NCI-H748 treated with DMSO at 0.1 percent for 48 hours (cell line): ENCODE results near the gene IQCE.

Source experiments
- DNase-seq: peaks from one replicate; lab custom pipeline; 2025; lab: John Stamatoyannopoulos, UW

The IQCE gene

DNA sequence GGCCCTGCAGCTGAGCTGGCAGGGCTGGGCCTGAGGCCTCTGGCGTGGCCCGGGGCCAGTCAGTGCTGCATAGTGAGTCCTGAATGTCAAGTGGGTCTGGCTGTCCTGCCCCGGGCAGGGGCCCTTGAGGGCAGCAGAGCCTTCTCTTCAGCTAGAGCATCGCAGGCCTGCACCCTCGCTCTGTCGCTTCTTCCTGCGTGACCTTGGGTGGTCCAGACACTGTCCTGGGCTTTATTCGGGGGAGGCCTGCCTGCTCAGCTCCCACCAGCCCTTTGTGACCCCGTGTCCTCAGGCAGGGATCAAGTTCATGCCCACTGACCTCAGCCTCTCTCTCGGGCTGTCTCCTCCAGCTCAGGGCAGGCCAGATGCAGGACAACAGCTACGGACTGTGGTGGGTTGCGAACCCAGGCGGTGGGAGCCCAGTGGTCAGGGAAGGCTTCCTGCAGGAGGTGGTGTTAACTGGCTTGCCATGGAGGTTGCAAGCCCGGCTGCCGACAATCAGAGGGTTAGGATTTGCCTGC is 76.4 kb downstream of the IQCE start:
- no peak for DNase-seq

DNA sequence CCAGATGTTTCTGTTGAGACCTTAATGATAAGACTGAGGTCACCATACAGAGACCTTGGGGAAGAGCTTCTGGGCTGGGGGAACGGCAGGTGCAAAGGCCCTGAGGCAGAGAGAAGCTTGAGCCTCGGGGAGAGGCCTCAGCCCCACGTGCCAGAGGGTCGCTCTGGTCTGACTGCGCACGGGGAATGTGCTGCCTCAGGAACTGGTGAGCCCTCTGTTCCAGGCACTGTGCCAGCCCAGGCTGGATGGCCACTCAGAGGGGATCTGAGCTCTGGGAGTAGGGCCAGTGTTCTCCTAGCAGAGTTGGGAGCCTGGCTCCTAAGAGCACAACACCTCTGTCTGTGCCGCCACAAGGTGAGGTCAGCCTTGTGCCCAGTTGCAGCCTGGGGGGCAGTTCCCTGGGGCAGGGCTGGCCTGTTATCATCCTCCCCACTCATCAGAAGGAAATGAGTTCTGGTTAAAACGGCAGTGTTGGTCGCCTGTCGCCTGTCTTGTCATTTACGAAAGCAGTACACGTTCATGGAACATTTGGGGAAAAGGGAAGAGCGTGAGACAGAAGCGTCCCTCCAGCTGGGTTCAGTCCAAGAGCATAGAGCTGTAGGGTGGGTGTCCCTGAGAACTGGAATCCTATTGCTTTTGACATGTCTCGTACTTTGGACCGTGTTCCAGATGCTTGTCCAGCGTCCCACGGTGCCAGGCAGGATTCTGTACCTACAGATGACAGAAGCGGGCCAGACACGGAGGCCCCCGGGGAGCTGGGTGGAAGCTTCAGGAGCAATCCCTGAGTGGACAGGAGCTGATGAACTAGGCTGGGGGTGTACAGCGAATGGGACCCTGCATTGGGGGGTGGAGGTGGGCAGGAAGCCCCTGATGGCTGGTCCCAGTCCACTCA is 77.3 kb downstream of the IQCE start:
- no peak for DNase-seq

DNA sequence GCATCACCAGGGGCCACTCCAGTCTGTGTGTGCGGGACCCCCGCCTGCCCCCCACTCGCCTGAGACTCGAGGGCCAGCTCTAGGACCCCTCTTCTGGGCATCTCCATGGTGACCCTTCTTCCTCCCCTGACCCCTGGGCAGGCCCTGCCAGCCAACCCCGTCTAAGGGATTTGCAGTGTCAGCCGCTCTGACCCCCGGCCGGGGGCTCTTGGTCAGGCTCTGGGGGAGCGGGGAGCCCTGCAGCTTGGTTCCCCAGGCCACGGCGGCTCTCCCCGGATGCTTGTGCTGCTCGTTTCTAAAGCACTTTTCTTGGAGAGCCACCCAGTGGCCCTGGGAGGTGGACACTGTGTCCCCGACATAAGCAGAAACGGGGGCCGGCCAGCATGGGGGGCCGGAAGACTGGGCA is 78.3 kb downstream of the IQCE start:
- DNase-seq: no peak

DNA sequence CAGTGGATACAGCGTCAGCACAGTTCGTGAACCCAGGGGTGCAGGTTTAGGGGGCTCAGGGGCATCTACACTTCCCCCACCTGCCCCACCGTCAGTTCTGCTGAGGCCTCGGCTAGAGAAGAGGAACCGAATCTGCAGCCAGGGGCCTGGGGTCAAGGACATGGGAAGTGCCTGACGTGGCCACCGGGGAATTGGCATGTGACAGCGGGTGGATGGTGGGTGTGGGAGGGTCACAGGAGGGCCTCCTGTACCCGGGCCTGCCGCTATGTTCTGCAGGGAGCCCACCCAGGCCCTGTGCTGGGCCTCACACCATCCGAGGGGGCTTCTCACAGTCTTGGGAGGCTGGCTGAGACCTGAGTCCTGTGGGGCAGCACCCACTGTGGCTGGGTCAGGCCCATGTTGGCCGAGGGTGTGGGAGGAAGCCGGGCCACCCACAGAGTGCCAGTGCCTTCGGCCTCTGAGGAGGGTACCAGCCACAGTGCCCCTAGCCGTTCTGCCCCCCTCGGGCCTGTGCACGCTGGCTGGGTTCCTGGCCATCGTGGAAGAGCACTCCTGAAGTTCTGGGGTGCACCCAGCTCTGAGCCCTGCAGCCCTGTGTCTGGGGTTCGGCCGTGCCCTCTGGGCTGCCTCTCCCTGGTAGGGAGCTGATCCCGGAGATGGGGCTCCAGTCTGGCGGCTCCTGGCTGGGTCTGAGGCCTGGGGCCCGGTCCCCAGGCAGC is 78.9 kb downstream of the IQCE start:
- DNase-seq: no peak

DNA sequence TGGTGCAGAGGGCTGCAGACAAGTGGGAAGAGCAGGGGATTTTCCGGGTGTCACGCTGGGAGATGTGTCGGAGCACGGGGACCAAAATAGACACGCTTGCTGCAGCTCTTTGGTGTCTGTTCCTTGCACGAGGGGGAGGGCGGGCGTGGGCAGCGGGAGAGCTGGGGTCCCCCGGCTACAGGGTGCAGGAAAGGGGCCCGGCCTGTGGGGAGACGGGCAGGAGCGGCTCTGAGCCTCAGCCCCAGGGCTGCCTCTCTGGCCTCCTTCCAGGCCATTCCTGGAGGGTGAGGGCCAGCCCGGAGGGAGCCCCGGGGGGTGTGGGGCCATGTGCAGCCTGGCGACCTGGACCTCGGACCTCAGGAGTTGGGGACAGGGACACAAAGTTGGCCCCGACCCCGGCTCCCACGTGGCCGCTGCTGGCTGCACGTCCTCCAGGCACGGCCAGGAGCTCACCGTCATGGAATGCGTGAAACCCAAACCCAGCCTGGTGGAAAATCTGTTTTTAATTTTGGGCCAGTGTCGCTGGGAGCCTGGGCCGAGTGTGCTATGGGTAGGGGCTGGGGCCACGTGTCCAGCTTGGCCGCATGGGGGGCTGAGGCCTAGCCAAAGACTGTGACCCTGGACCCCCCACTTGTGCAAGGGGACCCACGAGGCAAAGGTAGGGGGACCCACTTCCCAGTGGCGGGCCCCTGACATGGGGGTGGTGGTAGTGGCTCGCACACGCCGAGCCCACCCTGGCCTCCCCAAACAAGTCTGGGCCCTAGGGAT is 79.6 kb downstream of the IQCE start:
- DNase-seq: no peak

DNA sequence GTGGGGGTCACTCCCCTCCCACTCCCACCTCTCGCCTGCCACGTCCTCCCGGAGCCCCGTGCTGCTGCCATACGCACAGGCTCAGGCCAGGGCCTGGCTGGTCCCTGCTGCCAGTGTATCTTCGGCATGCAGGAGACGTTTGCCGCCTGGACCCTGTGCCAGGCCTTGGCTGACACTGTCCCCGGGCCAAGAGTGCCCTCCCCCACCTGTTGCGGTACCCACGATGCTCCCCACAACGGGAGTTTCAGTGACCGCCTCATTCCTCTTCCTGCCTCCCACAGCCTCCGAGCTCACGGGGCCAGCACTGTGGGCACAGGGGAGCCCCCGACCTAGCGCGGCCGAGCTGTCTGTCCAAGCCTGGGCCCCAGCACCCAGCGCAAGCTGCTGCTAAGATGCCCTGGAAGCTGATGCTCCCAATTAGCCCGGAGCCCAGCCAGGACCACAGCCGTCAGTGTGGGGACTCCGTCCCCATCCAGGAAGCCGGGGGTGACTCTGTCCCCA is 80.5 kb downstream of the IQCE start:
- no peak for DNase-seq

DNA sequence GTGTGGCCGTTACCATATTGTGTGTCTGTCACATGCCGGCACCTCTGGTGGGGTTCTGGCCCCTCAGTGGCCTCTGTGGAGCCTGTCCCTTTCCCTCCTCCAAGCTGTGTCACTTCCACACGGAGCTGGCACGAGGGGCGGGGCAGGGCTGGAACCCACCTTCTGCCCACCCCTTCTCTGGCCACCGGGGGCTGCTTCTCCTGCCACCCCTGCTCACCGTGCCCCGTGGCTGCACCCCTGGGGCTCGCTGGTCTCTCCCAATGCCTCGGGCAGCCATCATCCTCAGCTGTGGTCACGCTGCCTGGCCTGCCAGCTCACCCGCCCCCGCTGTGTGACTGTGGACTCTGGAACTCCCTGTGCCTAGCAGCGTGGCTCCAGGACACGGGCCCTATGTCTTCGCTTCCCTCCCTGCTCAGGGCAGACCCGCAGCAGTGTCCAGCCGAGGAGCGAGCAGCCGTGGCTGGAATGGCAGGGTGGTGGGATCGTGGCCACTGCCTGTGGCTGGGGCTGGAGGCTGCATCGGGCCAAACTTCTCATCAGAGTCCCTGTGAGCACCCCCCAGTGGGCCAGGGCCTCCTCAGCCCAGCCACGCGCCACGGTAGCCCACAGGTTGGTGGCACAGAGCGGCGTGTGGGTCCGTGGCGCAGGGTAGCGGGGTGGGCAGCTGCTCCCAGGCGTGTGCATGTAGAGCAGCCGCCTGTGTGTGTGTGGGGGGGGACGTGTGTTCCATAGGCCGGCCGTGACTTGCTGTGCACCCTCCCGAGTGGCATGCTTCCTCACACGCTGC is 81.1 kb downstream of the IQCE start:
- no peak for DNase-seq

DNA sequence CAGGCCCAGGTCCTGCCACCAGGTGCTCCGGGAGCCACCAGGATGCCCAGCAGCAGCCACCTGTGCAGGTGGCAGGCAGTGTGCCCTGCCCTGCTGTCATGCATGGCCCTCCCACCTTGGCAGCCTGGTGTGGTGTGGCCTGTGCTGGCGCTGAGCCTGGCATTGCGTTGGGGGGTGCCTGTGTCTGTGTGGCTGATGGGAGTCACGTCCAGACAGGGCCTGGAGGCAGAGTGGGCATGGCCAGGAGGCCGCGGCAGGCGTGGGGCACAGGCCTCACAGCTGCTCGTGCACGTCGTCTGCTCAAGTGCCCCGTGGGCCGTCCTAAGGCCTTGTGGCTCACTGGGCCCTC is 81.7 kb downstream of the IQCE start:
- DNase-seq: no peak

DNA sequence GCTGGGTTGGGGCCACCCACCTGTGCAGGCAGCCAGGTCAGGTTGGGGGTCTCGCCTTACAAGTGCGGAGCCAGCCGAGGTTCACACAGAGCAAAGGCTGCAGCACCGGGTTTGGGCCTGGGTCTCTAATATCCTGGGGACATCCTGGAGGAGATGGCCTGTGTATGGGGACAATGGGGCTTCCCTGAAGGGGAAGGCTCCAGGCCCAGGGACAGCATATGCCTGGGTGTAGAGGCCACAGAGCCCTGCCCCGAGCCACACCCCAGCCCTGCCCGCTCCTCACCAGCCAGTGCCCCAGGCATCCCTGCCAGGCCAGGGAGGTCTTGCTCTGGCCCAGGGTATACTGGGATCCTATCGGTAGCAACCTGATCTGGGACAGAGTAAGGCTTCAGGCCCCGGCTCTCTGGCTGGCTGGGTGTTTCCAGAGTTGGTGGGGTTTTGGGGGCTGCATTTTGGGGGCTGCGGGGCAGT is 82.1 kb downstream of the IQCE start:
- DNase-seq: no peak

DNA sequence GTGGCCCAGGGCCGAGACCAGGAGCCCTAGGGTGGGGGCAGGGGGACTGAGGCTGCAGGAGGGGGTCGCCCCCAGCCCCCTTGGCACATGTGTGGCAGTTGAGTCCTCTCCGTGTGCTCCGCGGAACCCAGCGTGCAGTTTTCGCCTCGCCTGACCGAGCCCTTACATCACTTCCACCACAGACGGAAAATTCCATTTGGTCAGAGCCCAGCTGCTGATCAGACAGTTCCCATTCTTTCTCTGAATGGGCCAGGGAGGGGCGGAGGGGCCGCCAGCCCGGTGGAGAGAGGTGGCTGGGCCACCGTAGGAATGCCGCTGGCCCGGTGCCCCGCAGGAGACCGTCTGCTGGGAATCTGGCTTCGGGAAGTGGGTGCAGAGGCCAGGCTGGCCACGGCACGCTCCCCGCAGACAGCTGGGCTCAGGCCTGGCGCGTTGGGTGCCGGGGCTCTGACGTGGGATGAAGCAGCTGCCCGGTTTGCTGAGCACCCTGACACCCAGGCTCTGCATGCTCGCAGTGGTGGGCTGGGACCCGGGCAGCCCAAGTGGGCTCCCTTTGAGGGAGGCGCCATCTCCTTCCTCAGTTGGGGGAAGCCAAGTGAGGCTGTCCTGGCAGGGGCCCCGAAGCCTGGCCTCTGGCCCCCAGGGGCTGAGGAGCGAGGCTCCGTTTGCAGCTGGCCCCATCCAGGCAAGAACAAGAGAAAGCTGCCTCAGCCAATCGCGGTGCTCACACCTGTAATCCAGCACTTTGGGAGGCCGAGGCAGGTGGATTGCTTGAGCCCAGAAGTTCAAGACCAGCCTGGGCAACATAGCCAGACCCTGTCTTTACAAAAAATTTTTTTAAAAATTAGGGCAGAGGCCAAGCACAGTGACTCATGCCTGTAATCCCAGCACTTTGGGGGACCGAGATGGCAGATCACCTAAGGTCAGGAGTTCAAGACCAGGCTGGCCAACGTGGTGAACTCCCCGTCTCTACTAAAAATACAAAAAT is 82.9 kb downstream of the IQCE start:
- no peak for DNase-seq

DNA sequence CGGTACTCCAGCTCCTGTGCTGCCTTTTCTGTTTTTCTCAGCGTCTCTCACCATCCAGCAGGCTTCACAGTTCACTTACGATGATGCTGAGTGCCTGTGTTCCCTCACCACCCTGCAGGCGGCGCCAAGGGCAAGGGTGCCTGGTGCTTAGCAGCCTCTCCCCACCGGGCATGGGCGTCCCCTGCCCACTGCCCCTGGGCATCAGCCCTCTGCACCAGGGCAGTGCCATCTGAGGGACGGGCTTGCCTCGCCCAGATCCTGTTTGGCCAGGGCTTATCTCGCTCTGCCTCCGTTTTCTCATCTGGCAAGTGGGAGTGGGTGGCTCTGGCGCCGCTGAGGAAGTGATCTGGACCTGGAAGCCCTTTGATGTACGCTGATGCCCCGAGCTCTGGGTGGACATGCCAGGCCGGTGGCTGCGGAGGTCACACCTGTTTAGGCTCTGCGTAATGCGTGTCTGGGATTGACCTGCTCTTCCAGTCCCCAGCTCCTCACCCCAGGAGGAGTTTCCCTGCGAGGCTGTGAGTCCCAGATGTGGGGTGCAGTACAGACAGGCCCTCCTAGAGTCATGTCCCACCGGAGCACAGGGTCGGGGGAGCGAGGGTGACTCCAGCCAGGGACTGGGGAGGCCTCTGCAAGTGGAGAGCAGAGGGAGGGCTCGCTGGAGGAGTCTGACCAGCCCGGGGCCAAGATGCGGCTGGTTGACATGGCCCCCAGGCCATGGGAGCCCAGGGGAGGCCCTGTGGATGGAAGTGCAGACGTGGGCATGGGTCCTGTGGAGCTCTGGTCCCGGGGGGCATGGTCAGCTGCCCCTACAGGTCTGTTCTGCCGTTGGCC is 84.8 kb downstream of the IQCE start:
- DNase-seq: no peak

DNA sequence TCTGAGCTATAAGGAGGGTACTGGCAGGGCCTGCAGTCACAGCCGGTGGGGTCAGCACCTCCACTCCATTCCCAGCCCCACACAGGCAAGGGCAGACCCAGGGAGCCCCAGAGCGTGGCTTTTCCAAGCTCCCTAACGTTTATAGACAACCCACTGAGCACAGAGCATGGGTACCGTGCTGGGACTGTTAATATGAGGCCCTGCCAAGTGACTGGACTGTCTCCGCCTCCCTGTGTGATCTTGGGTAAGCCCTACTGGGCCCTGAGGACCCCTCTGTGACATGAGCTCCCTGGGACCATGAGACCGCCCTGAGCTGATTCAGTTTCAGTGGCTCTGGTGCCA is 85.4 kb downstream of the IQCE start:
- DNase-seq: no peak

DNA sequence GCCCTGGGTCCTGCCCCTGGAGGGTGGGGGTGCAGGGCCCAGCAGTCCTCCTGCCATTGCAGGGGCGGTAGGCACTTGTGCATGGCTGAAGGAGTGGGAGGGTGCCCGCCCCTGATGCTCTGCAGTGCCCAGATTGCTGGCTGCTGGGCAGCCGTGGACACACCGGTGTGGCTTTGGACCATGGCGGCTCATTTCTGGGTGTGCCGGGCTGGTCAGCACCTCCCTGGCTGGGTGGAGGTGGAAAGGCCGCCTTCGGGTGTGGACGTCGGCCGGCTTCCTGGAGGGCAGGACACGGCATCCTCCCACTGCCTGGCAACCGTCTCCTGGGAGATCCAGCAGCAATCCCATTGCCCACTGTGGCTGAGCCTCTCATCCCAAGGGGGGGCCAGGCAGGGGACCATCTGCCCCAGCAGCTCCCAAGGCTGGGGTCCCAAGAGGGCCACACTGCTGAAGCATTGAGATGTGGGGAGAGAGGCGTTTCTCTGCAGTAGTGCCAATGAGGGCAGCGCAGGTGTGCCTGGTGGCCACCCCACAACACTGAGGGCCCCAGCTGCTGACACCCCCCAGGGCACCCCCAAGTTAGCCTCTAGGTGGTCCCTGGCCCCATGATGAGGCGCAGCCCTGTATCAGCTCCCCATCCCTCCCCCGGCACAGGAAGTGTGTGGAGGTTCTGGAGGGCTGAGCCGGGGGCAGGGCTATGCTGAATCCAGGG is 85.9 kb downstream of the IQCE start:
- no peak for DNase-seq

DNA sequence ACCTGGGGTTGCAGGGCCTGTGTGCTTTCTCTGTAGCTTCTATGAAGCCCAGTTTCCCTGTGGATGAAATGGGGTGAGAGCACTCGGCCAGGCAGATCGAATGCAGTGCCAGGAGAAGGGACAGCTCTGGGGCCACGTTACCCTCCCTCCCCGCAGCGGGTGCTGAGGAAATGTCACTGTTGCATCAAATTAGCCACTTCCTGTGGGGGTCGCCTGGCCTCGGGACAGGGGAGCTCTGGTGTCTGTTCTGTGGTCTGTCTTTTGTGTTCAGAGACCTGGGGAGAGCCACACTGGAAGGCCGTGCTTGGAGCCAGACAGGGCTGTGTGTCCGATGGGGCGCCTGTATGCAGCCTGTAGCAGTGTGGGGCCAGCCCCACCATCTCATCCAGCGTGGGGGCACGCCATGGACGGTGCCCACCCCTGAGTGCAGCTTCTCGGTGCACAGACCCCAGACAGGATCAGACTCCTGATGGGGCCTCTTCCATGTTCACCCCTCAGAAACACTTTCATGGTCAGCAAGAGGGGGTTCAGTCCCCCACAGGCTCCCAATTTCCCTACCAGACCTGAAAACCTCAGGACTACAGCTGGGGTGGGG is 86.6 kb downstream of the IQCE start:
- DNase-seq: no peak

DNA sequence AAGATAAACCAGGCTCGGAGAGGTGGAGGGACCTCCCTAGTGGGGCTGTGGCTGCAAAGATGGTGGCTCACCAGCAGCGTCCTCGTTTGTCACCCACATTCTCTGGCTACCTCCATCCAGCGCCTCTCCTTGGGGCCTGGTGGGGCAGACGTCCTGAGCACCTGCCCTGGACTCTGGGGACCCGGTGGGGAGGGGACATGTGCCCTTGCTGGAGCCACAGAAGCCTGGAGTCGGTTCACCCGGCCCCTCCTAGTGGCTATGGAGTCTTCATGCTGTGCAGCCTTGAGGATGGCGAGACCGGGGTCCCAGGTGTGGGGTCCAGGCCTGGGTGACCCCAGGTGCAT is 87.5 kb downstream of the IQCE start:
- no peak for DNase-seq

DNA sequence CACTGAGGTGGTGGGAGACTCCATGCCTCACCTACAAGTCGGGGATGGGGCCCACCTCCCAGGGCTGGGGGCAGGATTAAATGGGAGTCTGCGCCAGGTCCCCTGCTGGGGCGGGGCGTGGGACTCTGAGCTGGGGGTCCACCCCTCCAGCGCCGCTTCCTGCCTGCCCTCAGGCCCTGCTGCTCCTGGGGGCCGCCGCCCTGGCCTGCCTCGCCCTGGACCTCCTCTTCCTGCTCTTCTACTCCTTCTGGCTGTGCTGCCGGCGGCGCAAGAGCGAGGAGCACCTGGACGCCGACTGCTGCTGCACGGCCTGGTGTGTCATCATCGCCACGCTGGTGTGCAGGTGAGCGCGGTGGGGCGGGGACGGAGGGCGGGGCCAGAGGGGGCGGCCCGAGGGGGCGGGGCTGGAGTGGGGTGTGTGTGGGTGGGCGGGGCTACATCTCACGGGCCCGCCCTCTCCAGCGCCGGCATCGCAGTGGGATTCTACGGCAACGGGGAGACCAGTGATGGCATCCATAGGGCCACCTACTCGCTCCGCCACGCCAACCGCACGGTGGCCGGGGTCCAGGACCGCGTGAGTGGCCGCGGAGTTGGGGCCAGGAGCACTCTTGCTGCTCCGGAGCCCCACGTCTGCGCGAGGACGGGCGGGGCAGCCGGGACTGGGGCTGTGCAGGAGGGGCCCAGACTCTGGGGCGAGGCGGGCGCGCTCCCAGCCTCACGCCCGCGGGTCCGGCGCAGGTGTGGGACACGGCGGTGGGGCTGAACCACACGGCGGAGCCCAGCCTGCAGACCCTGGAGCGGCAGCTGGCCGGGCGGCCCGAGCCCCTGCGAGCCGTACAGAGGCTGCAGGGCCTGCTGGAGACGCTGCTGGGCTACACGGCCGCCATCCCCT is 88.1 kb downstream of the IQCE start:
- no peak for DNase-seq

DNA sequence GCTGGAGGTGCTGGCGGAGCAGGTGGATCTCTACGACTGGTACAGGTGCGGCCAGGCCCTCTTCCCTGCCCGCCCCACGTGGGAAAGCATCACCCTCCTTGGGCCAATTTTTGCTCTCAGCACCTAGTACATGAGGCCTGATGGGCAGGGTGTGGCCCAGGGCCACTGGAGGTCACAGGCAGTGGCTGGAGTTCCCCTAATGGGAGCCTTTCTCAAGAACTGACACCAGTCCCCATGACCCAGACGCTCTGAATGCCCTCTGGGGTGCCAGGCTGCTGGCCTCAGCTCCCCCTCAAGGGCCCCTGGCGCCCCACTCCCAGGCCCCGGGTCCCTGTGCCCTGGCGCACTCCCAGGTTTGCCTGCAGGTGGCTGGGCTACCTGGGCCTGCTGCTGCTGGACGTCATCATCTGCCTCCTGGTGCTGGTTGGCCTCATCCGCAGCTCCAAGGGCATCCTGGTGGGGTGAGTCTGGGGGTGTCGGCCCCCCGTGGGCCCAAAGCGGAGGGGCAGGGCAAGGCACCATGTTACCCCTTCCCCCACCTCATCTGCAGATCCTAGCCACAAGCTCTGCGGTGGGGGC is 88.9 kb downstream of the IQCE start:
- no peak for DNase-seq
